Activated T-cell treated with anti-CD3 and anti-CD28 coated beads, Interleukin-2, amount 50 U/mL, for 48 hours (primary cell): ENCODE data around the gene KCTD12.
"Not testable (repeated sequence)": the region's sequence is repeated elsewhere in the genome, so short reads cannot be mapped to it uniquely, and the experiment has no call there.

Source experiments
- DNase-seq, 2 experiments: peaks; one replicate each; pipeline ENCODE4 v3.0.0-alpha.2; 2020

Gene KCTD12

GRCh38 chr13:76886292-76887075 is at the start of gene KCTD12:
Gene KCTD12, minus strand, starts transcription at chr13:76886405. Its CDS starts 257 bp downstream, at chr13:76886148.
- peak; percentile 77 to 82 for DNase-seq

GRCh38 chr13:76934671-76935070 is 48.5 kb upstream of the KCTD12 start:
- no peak for DNase-seq

- no peak for DNase-seq
These were observed 45.9 kb upstream of the KCTD12 start for GRCh38 chr13:76932076-76932475.

- no peak for DNase-seq
These were observed 43.7 kb upstream of the KCTD12 start for GRCh38 chr13:76929851-76930374.

- DNase-seq, result no peak
These were observed 43.1 kb upstream of the KCTD12 start for GRCh38 chr13:76929320-76929719.

GRCh38 chr13:76928456-76928855 is 42.3 kb upstream of the KCTD12 start:
- DNase-seq, result no peak

- DNase-seq, result no peak
These were observed 41.8 kb upstream of the KCTD12 start for GRCh38 chr13:76927955-76928354.

- DNase-seq, result no peak
These were observed 38.9 kb upstream of the KCTD12 start for GRCh38 chr13:76925115-76925514.

- no peak for DNase-seq
These were observed 35.3 kb upstream of the KCTD12 start for GRCh38 chr13:76921516-76921915.

GRCh38 chr13:76917755-76918481 is 31.7 kb upstream of the KCTD12 start:
- not testable (repeated sequence) for DNase-seq

GRCh38 chr13:76917095-76917494 is 30.9 kb upstream of the KCTD12 start:
- no peak for DNase-seq

GRCh38 chr13:76913898-76914297 is 27.7 kb upstream of the KCTD12 start:
- DNase-seq, result no peak

GRCh38 chr13:76912476-76912875 is 26.3 kb upstream of the KCTD12 start:
- DNase-seq, result no peak

GRCh38 chr13:76904507-76904906 is 18.3 kb upstream of the KCTD12 start:
- DNase-seq, result no peak

- DNase-seq, result peak; percentile 68 to 74
These were observed 17.4 kb upstream of the KCTD12 start for GRCh38 chr13:76903544-76904162.

GRCh38 chr13:76899066-76899465 is 12.9 kb upstream of the KCTD12 start:
- not testable (repeated sequence) for DNase-seq

GRCh38 chr13:76897171-76897570 is 11.0 kb upstream of the KCTD12 start:
- not testable (repeated sequence) for DNase-seq

GRCh38 chr13:76894401-76895110 is 8.4 kb upstream of the KCTD12 start:
- DNase-seq, result no peak

- DNase-seq, result no peak
These were observed 6.3 kb upstream of the KCTD12 start for GRCh38 chr13:76892488-76892887.

- DNase-seq, result no peak
These were observed 3.8 kb upstream of the KCTD12 start for GRCh38 chr13:76890021-76890420.

- DNase-seq, result no peak
These were observed 3.0 kb upstream of the KCTD12 start for GRCh38 chr13:76889254-76889653.

GRCh38 chr13:76888421-76888820 is 2.2 kb upstream of the KCTD12 start:
- no peak for DNase-seq

GRCh38 chr13:76887076-76887563 is 915 bp upstream of the KCTD12 start:
- no peak for DNase-seq
